HG03060 (cell line): Measurements from ENCODE around the gene MRPL44.
A peak's percentile ranks its signal among the peaks of the same experiment; 100 is the strongest.

ENCODE experiments used
- ATAC-seq: cut with Tn5 transposase; IDR thresholded peaks from one replicate; pipeline ENCODE4 v1.9.1; 2021; ENCODE audit warnings: low read depth, moderate number of reproducible peaks; ENCODE audit not compliant: unreplicated experiment

MRPL44 gene

DNA sequence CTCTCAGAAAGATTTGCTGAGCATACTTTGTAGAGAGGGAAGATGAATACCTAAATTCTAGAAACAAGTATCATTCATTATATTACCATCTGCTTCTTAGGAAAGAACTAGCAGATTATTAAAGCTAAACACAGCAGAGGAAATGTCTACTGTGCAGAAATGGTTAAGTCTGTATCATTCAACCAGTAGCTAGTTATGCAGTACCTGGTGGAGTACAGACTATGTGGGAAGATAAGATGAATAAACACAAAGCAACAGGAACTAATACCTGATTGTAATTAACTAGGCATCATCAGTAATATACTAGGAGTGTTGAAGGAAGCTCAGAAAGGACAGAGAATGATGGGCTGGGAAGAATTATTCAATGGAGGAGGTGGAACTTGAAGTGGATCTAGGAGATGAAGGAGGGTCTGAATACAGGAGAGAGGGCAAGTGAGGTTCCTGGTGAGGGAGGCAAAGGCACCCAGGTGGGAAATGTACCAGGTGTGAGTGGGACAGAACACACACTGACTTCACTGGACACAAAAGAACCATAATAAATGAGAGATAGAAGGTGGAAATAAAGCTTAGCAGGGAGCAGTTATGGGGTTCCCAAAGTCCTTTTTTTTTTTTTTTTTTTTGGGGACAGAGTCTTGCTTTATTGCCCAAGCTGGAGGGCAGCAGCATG lies 21.7 kb upstream of the MRPL44 start:
- ATAC-seq: no peak

DNA sequence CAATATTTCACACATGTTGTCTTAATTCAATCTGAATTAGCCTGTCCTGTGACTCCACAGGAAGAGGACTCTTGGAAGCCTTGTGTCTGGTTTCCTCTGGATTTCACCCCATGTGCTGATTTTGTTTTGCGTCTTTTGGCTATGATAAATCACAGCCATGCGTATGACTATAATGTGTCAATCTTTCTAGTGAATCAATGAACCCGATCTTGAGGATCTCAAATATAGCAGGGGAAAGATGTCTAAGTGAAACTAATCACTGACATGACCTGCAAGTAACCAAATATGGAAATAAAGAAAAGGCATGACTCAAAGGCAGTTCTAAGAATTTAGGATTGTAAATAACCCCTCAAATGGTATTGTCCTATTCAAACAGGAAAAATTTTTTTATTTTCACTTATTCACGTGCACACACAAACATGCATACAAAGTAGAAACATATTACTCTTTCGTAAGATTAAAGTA lies 20.4 kb upstream of the MRPL44 start:
- peak; percentile 31 for ATAC-seq

DNA sequence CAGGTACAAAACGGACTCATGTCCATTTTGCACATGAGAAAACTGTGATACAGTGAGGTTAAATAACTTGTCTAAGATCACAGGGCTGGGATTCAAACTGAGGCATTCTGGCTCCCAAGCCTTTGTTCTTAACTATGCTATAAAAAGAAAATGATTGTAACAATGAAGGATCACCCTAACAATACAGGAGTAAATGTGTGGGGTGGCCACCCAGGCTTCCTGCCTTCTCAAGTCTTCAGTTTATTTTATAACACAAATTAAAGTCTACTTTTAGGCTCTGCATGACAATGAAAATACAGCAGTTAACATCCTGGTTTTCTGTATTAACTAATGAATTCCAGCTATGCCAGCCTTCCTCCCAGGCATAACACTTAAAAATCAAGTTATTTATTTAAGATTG lies 19.7 kb upstream of the MRPL44 start:
- no peak for ATAC-seq

DNA sequence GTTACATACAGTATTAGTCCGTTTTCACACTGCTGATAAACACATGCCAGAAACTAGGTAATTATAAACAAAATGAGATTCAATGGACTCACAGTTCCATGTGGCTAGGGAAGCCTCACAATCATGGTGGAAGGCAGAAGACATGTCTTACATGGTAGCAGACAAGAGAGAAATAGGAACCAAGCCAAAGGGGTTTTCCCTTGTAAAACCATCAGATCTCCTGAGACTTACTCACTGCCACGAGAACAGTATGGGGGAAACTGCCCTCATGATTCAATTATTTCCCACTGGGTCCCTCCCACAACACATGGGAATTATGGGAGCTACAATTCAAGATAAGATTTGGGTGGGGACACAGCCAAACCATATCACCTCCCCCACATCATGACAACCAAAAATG lies 17.8 kb upstream of the MRPL44 start:
- ATAC-seq: peak; percentile 24

DNA sequence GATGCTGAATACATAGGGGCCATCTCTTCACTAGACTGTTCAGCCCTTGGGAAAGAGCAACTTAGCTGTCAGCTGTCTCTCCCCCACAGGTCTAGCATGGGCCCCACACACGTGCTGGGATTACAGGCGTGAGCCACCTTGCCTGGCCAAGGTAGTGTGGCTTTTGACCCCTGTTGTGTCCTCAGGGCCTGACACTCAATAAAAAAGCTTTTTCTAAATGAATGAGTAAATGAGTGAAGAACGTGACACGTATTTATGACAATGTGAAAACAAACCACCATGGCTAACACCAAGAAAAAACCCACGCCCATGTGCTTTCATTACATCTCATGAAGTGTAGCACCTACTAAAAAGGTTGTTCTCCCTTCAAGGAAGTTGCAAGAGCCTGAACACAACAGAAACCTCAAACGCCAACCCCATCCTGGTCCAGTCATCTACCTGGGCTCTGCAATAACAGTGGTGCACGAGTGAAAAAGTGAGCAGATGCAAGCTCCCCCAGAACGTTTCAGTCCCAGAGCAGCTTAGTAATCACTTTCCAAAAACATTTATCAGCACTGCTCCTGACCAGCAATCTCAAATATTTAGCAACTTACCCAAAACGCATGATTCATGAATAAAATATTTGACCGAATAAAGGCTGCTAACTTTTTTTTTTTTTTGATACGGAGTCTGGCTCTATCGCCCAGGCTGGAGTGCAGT lies 15.5 kb upstream of the MRPL44 start:
- peak; percentile 67 for ATAC-seq

DNA sequence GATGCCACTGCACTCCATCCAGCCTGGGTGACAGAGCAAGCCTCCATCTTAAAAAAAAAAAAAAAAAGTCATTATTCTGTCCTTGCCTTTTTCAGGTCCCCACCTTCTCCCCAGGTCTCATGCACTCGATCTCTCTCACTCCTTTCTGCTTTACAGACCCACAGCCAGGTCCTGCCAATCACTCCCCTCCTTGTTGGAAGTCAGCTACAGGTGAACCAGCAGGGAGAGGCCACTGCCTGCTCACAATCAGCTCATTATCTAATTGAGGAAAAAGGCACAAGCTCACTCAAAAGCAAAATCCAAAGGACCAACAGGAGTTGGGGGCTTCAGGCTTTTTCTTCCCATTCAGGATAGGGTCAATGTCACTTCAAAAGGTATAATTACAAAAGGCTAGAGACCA lies 14.1 kb upstream of the MRPL44 start:
- ATAC-seq: no peak

DNA sequence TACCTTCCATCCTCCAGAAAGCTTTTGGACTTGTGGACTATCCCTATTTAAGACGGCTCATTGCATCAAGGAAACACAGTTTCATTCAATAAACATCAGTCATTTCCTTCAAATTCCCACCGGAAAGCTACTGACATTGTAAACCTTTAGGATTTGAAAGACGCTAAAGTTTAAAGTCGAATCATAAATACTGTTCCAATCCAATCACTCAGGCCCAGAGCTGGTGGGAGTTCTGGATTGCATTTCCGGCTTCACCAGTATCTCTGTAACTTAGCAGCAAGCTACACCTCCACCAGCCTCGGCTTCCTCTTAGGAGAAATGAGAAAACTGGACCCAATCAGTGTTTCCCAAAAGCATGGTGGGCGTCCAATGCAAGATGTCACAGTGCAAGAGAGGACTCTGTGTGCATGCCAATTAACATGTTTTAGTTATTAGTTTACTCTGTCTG lies 13.7 kb upstream of the MRPL44 start:
- ATAC-seq: no peak

DNA sequence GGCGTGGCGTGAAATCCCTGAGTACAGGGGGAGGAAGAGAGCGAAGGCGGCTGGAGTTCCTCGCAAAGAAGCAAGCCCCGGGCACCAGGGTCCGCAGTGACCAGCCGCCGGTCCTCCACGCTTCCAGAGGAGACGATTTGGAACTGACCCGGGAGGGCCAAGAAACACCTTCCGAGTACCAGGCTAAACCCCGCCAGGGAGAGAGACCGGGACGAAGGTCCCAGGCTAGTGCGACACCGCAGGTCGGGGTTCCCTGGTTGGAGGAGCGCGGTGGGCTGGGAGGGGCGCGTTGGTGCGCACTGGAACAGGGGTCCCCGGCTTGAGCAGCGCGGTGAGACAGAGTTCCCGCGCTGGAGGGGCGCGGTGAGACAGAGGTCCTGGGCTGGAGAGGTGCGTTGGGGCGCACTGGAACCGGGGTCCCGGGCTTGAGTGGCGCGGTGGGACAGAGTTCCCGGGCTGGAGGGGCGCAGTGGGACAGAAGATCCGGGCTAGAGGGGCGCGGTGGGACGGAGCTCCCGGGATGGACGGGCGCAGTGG lies 13.0 kb upstream of the MRPL44 start:
- ATAC-seq: no peak

DNA sequence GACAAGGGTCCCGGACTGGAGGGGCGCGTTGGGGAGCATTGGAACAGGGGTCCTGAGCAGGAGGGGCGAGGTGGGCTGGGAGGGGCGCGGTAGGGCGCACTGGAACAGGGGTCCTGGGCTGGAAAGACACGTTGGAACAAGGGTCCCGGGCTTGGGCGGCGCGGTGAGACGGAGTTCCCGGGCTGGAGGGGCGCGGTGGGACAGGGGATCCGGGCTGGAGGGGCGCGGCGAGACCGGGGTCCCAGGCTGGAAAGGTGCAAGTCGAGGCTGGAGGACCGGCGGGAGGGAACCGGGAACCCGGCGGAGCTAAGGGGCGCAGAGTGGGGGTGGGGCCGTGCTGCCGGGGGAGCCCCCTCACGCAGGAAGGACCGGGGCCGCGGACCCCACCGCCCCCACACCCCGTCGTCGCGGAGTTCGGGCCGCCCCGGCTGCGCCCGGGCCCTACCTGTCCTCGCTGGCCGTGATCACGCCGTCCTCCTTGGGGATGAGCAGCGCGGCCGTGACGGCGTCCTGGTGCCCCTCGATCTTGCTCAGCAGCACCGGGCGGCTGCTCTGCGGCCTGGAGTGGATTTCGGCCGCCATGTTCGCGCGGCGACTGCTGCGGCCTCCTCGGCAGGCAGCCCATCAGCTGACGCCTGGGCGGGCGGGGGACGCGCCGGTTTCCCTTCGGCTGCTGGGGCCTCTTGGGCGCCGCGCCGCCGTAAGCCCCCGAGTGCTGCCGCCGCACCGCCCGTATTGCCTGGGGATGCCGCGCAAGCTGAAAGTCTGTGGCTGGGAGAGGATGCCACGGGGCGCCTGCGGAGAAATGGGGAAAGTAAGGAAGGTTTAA lies 12.3 kb upstream of the MRPL44 start, which contains the start of gene WDFY1:
TSS of gene WDFY1 (minus strand) at position 633 of the 829 bp plus-strand sequence. CDS start at position 582, 51 bp downstream.
- ATAC-seq: peak; percentile 29

DNA sequence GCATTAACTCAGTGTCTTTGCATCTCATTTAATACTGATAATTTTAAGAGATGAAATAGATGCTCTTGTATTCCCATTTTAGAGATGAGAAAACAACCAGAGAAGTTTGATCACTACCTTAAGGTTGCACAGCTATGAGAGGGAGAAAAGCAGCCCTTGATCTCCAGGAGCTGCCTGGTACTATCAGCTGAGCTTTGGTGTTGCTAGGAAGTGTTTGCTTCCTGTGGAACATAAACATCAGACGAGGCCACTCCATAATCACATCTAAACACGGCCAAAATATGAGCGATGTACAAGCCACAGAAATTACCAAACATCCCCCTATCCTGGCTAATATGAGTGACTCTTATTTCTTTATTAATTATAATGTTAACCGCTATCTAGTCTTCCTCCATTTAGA lies 11.5 kb upstream of the MRPL44 start:
- ATAC-seq: no peak

DNA sequence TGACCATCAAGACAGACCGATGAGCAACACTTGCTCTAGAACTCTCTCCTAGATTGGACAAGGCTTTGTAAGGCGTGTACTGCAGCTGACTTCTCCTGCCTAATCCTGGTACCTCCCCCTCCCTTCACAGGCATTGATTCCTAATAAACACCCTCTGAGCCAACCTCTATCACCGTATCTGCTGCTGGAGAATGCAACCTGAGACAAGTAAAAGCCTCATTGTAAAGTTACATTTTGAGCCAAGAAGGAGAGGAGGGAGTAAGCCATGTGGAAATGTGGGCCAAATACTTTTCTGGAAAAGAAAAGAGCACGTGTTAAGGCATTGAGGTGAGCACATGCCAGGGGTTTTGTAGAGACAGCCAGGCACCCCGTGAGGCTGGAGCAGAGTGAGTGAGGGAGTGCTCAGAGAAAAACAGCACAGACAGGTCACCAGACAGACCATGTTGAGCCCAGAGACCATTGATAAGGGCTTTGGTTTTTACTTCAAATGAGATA lies 9.5 kb upstream of the MRPL44 start:
- no peak for ATAC-seq

DNA sequence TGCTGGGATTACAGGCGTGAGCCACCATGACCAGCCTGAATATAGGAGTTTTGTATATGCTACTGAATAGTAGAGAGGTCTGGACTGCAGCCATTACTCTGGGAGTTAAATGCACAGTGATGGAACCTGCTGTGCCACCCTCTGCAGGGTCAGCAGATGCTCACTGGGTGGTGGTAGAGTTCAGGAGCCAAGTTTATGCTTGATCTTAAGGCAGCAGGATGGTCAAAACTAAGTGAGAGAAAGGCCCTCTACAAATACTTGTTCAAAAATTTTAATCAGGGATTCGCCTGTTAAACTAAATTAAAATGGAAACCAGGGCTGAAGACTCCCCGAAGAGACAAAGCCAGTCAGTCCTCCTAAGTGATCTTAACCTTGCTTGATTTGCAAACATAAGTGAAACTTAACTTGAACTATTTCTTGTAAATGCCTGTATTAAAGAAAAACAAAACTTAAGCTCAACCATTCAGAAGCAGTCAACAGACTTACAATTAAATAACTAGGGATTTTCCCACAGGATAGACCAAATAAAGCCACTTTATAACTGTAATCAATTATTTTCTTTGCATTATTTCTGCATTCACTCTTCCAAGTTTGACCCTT lies 7.9 kb upstream of the MRPL44 start:
- no peak for ATAC-seq

DNA sequence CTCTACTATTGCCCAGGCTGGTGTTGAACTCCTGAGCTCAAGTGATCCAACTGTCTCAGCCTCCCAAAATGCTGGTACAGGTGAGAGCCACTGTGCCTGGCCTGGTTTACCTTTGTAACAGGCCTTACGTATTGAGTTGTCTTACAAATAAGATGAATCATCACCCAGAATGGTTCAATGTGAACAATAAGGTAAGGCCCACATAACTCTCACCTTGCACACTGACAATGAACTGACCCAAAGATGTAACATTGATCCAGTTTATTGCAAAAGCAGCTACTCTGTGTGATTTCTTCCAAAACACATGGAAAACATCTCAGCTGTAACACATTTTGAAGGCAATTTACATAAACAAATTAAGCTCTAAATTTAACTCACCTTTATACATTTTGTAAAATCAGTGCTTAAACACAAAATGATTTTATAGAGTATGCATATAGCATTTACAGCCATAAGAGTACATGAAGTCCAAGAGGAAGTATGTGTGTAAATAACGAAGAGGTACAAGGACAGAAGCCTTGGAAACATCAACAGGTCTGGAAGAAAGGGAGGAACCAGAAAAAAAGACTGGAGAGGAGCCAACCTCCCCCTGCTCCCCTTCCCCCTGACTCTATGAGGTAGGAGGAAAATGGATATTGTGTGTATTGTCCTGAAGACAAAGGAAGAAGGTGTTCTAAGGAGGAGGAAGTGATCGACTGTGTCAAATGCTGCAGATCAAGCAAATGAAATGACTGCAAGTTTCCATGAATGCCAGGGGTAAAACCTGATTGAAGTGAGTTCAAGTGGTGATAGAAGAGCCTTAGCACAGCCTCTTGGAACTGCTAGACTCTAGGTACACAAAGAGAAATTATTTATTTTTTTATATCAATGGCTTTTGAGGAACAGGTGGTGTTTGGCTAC lies 6.6 kb upstream of the MRPL44 start:
- no peak for ATAC-seq

DNA sequence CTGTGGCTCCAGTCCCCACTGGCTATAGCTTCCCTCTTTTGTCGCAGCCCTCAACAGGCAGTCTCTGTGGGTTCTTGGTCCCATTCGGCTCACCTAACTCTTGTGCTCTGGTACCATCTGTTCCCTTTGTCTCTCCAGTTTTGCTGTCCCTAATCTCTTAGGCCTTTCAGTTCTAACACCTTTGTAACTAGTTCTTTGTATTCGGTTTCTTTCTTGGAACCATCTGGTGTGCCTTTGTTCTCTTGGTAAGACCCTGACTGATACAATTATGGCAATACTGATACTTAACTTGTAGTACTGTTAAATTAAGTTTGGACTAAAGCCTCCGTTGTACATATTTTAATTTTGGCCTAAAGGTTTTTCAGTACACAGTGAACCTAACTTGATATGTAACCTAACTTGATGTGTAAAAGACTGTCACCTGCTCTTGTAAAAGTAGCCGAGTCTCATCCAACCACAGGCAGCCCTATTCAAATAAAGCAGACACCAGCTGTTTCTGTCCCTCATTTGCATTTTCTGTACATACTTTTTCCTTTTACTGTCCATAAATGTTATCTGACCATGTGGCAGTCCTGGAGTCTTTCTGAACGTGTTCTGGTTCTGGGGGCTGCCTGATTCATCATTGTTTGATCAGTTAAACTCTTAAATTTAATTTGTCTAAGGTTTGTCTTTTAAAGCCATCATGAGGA lies 4.8 kb upstream of the MRPL44 start:
- peak; percentile 56 for ATAC-seq

DNA sequence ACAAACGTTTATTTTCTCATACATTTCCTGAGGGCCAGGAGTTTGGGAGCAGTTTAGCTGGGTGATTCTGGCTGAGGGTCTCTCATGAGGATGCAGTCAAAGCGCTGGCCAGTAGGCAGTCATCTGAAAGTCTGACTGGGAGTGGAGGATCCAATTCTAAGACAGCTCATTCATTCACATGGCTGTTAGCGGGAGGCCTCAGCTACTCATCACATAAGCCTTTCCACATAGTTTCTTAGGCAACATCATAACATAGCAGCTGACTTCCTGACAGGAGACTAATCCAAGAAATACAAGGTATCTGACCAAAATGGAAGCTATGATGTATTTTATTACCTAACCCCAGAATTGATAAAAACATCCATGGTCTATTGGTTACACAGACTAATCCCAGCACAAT lies 2.9 kb upstream of the MRPL44 start:
- no peak for ATAC-seq

DNA sequence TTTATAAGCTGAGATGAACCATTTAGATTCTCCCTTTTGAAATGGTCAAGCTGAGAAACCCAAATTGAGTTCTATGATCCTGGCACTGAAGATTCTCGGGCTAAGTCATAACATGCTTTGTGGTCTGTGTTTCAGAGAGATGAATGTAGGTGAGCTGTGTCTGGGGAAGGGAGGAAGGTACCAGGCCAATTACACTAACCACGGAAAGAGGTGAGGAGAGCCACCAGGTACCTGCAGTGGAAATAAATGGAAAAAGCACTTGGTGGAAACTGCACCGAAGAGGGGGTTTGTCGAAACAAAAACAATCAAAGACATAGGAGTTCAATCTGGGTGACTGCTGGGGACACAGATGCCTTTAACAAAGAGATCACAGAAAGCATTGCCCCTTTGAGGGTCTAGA lies 963 bp upstream of the MRPL44 start:
- ATAC-seq: no peak

DNA sequence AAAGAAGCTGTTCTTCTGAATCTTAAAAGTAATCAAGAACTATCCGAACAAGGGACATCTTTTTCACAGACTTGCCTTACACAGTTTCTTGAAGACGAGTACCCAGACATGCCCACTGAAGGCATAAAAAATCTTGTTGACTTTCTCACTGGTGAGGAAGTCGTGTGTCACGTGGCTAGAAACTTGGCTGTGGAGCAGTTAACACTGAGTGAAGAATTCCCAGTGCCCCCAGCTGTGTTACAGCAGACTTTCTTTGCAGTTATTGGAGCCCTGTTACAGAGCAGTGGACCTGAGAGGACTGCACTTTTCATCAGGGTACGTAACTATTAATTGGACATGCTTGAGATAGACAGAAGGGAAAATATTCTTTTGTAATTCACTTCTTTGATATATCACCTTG lies 2.4 kb downstream of the MRPL44 start:
- no peak for ATAC-seq

DNA sequence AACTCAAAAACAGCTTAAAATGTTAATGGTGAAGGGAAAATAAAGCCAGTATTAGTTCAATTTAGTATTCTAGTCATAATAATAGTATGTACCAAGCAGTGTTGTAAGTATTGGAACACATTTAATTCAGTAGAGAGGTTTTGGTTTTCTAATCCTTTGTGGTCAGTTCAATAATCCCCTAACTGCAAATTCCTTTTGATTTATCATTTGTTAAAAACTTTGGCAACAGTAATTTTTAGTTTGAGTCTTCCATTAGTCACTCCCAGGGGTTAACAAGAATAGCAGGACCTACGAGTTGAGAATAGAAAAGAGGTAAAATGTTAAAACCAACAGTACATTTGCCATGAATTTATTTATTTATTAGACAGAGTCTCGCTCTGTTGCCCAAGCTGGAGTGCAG lies 10.7 kb downstream of the MRPL44 start:
- ATAC-seq: no peak

DNA sequence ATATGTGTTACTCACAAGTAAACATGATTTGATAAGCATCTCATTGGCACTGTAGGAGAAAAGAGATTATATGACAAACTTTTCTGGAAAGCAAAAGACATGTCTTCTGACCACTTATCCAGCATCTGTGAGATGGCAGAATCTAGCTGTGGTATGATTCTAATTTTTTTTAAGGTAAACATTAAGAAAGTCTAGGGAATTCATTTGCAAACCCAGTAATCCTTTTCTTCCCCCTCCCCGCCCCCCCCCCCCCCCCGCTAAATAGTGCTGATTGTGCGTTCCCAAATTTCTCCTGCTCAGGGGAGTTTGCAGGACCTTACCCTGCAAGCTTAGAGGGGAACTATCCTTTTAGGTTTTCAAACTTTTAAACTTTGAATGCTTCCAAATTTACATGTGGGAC lies 12.1 kb downstream of the MRPL44 start:
- ATAC-seq: no peak
